Measurements from ENCODE around the gene FAM3D. TPM values are rescaled to one million over a fixed set of nuclear protein-coding genes. Genes with fewer than 3 reads are reported as not detected.

Gene FAM3D
- total RNA-seq, 1 experiment from 2014 or later: 0.32 TPM

DNA sequence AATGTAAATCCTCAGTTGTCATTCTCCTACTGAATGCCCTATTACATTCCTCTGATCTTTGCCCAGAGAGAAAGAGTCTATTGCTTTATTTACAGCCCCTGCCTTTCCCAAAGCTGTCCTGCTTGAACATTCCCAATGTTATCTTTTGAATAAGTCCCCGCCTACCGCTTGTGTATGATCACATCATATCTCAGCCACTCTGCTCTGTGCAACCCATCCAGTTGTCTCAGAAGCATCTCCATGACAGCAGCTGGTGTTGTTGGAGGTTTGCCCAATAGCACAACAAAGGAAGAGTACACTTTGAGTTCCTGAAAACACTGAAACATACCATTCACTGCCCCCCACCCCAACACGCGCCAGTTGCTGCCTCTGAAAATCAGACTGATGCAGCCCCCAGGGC lies 22.0 kb upstream of the FAM3D start:
- ATAC-seq (no peak), DNase-seq (ENCODE audit: low read depth, low spot score) (no peak)
- POLR2A ChIA-PET: no interaction called here
- H3K27ac ChIP-seq (ENCODE audit: low read depth, low read length): no peak overlapping the region
- no peak overlapping the region for H2AFZ ChIP-seq (ENCODE audit: low read depth, low read length, poor library complexity, severe bottlenecking)
- no peaks in the 10 kb centered on the region for H3K36me3 ChIP-seq (ENCODE audit: control insufficient read depth in 1 of 2, insufficient read depth in 2 of 2, low read length in 2 of 2)
- peaks cover 0 to 4% of the 10 kb centered on the region in 2 experiments; a peak in 2 of 4 replicates for H3K4me1 ChIP-seq (ENCODE audit: control insufficient read depth in 1 of 2, insufficient read depth in 2 of 2, low read length in 2 of 2)
- RAD21 ChIA-PET (ENCODE audit: low non-redundant PET in 1 of 2, low total read pairs in 2 of 2, uncharacterized antibody in 2 of 2, unreplicated experiment in 2 of 2): no interaction called here
- no peak overlapping the region for H3K9ac ChIP-seq (ENCODE audit: low read length)
- no peak overlapping the region for H3K4me2 ChIP-seq (ENCODE audit: low read length)
- intact Hi-C loops (cut with micrococcal nuclease): no loop called here
- no peaks in the 10 kb centered on the region for H4K20me1 ChIP-seq (ENCODE audit: insufficient read depth)
- no peaks in the 10 kb centered on the region for H3K27me3 ChIP-seq (ENCODE audit: insufficient read depth, low read length)
- H3K79me2 ChIP-seq (ENCODE audit: insufficient read depth, low read length): no peaks in the 10 kb centered on the region
- peaks cover 9% of the 10 kb centered on the region in 2 experiments; a peak in 2 of 4 replicates for H3K9me3 ChIP-seq (ENCODE audit: control insufficient read depth in 1 of 2, insufficient read depth in 1 of 2, low read depth in 1 of 2, low read length in 2 of 2)
- CTCF ChIA-PET: no interaction called here
- no peak overlapping the region for H3K4me3 ChIP-seq (replicated peaks in 1 of 2; ENCODE audit: low read depth in 1 of 2, low read length in 2 of 2)
- BruUV-seq (replicated peaks): no TSS peak
- TF ChIP-seq FOSL1 (IDR thresholded peaks at IDR 0.05; ENCODE audit: low read depth) (no peak), ELF1 (IDR thresholded peaks at IDR 0.05; ENCODE audit: borderline replicate concordance, low read depth) (no peak), CBX3 (IDR thresholded peaks at IDR 0.05; ENCODE audit: low read depth) (no peak), ZFX (IDR thresholded peaks at IDR 0.05) (no peak), MAX (IDR thresholded peaks at IDR 0.05) (no peak)
- TF ChIP-seq, protein P1, sequence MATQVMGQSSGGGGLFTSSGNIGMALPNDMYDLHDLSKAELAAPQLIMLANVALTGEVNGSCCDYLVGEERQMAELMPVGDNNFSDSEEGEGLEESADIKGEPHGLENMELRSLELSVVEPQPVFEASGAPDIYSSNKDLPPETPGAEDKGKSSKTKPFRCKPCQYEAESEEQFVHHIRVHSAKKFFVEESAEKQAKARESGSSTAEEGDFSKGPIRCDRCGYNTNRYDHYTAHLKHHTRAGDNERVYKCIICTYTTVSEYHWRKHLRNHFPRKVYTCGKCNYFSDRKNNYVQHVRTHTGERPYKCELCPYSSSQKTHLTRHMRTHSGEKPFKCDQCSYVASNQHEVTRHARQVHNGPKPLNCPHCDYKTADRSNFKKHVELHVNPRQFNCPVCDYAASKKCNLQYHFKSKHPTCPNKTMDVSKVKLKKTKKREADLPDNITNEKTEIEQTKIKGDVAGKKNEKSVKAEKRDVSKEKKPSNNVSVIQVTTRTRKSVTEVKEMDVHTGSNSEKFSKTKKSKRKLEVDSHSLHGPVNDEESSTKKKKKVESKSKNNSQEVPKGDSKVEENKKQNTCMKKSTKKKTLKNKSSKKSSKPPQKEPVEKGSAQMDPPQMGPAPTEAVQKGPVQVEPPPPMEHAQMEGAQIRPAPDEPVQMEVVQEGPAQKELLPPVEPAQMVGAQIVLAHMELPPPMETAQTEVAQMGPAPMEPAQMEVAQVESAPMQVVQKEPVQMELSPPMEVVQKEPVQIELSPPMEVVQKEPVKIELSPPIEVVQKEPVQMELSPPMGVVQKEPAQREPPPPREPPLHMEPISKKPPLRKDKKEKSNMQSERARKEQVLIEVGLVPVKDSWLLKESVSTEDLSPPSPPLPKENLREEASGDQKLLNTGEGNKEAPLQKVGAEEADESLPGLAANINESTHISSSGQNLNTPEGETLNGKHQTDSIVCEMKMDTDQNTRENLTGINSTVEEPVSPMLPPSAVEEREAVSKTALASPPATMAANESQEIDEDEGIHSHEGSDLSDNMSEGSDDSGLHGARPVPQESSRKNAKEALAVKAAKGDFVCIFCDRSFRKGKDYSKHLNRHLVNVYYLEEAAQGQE (IDR thresholded peaks at IDR 0.05; ENCODE audit: low read depth): no peak
- no peaks in the 10 kb centered on the region for H3K9me2 ChIP-seq (ENCODE audit: insufficient read depth)

- H2AFZ ChIP-seq (ENCODE audit: low read depth, low read length, poor library complexity, severe bottlenecking): no peak overlapping the region
- H3K36me3 ChIP-seq (ENCODE audit: control insufficient read depth in 1 of 2, insufficient read depth in 2 of 2, low read length in 2 of 2): no peaks in the 10 kb centered on the region
- ChIA-PET RAD21 (ENCODE audit: low non-redundant PET in 1 of 2, low total read pairs in 2 of 2, uncharacterized antibody in 2 of 2, unreplicated experiment in 2 of 2) (no interaction called here), POLR2A (no interaction called here), CTCF (no interaction called here)
- H4K20me1 ChIP-seq (ENCODE audit: insufficient read depth): no peaks in the 10 kb centered on the region
- no peak overlapping the region for H3K27ac ChIP-seq (ENCODE audit: low read depth, low read length)
- ATAC-seq (no peak), DNase-seq (ENCODE audit: low read depth, low spot score) (no peak)
- H3K27me3 ChIP-seq (ENCODE audit: insufficient read depth, low read length): no peaks in the 10 kb centered on the region
- no TSS peak for BruUV-seq (replicated peaks)
- H3K9me2 ChIP-seq (ENCODE audit: insufficient read depth): no peaks in the 10 kb centered on the region
- no peaks in the 10 kb centered on the region for H3K79me2 ChIP-seq (ENCODE audit: insufficient read depth, low read length)
- H3K9me3 ChIP-seq (ENCODE audit: control insufficient read depth in 1 of 2, insufficient read depth in 1 of 2, low read depth in 1 of 2, low read length in 2 of 2): peaks cover 9% of the 10 kb centered on the region in 2 experiments; a peak in 2 of 4 replicates
- H3K4me1 ChIP-seq (ENCODE audit: control insufficient read depth in 1 of 2, insufficient read depth in 2 of 2, low read length in 2 of 2): peaks cover 0 to 11% of the 10 kb centered on the region in 2 experiments; a peak in 2 of 4 replicates
- intact Hi-C loops (cut with micrococcal nuclease): no loop called here
- no peak overlapping the region for H3K4me3 ChIP-seq (replicated peaks in 1 of 2; ENCODE audit: low read depth in 1 of 2, low read length in 2 of 2)
- no peak overlapping the region for H3K9ac ChIP-seq (ENCODE audit: low read length)
- H3K4me2 ChIP-seq (ENCODE audit: low read length): no peak overlapping the region
- TF ChIP-seq, protein P2, sequence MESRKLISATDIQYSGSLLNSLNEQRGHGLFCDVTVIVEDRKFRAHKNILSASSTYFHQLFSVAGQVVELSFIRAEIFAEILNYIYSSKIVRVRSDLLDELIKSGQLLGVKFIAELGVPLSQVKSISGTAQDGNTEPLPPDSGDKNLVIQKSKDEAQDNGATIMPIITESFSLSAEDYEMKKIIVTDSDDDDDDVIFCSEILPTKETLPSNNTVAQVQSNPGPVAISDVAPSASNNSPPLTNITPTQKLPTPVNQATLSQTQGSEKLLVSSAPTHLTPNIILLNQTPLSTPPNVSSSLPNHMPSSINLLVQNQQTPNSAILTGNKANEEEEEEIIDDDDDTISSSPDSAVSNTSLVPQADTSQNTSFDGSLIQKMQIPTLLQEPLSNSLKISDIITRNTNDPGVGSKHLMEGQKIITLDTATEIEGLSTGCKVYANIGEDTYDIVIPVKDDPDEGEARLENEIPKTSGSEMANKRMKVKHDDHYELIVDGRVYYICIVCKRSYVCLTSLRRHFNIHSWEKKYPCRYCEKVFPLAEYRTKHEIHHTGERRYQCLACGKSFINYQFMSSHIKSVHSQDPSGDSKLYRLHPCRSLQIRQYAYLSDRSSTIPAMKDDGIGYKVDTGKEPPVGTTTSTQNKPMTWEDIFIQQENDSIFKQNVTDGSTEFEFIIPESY (IDR thresholded peaks at IDR 0.05; ENCODE audit: extremely low read depth, insufficient replicate concordance, low read length): no peak
- TF ChIP-seq, protein P1 (IDR thresholded peaks at IDR 0.05; ENCODE audit: low read depth): no peak
- TF ChIP-seq MAX (IDR thresholded peaks at IDR 0.05) (no peak), EZH2phosphoT487 (IDR thresholded peaks at IDR 0.05; ENCODE audit: borderline replicate concordance) (no peak), POLR2AphosphoS5 (IDR thresholded peaks at IDR 0.05; ENCODE audit: low read depth, low read length) (no peak), JUND (IDR thresholded peaks at IDR 0.05) (no peak), FOSL1 (IDR thresholded peaks at IDR 0.05; ENCODE audit: low read depth) (no peak)
Measured at GRCh38 chr3:58686847-58687246, 20.3 kb upstream of the FAM3D start.
